Activated naive CD4-positive, alpha-beta T cell treated with Interleukin-2 at 50 U/mL for 16 hours (primary cell): Measurements from ENCODE around the gene IFIT1B.
"Not testable (repeated sequence)": the region's sequence is repeated elsewhere in the genome, so short reads cannot be mapped to it uniquely, and the experiment has no call there.

ENCODE experiments used
- DNase-seq: peaks from one replicate; pipeline ENCODE4 v3.0.0-alpha.2; 2020

Gene IFIT1B

DNA sequence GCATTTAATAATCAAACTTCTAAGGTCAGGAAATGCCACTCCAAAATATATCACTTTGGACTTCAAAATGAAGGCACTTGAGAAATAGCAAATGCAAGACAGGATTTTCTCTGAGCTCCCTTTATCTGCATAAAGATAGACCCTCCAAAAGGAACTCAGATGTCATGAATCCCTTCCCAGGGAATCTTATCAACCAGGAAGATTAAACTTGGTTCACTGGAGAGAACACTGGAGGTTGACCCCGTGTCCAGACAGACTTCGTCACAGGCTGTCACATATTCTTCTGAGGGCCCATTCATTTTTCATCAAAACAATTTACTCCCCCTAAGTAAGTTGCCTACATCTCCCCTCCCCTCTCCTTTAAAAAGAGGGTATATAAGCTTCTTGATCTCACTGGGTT is 28.9 kb upstream of the IFIT1B start:
- no peak for DNase-seq

DNA sequence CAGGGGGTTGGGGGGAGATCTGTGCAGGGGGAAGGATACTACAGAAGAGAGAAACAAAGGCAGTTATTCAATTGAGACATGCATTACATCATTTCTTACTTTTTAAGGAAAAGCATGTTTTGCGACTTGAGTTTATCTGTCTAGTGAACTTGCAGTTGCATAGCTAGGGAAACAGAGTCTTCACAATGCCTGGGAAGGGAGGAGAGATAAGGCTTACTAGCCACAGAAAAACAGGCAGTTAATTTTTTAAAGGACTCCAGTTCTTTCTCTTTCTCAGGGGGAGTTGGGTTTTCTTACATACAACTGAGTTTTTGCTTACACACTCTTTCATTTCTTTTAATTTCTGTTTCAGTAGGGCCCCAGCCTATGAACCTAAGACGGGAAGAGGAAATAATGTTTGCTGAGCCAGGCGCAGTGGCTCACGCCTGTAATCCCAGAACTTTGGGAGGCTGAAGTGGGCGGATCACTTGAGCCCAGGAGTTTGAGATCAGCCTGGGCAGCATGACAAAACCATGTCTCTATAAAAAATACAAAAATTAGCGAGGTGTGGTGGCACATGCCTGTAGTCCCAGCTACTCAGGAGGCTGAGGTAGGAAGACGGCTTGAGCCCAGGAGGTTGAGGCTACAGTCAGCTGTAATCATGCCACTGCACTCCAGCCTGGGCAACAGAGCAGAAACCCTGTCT is 27.1 kb upstream of the IFIT1B start:
- DNase-seq = not testable (repeated sequence)

DNA sequence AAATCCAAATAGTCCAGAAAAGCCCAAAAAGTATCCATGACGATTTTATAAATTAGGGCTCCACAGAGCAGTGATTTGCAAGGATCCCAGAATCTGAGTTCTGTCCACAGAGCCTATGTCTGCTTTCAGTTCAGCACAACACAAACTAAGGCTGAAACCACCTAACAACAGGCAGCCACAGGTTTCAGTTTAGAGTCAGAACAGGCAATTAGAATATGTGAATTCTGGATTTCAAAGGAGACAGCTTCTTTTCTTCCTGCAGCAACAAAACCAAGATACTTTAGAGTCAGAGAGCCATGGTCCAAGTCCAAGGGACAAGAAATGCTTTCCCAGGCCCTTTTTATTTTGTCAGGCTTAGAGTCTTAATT is 26.5 kb upstream of the IFIT1B start:
- no peak for DNase-seq

DNA sequence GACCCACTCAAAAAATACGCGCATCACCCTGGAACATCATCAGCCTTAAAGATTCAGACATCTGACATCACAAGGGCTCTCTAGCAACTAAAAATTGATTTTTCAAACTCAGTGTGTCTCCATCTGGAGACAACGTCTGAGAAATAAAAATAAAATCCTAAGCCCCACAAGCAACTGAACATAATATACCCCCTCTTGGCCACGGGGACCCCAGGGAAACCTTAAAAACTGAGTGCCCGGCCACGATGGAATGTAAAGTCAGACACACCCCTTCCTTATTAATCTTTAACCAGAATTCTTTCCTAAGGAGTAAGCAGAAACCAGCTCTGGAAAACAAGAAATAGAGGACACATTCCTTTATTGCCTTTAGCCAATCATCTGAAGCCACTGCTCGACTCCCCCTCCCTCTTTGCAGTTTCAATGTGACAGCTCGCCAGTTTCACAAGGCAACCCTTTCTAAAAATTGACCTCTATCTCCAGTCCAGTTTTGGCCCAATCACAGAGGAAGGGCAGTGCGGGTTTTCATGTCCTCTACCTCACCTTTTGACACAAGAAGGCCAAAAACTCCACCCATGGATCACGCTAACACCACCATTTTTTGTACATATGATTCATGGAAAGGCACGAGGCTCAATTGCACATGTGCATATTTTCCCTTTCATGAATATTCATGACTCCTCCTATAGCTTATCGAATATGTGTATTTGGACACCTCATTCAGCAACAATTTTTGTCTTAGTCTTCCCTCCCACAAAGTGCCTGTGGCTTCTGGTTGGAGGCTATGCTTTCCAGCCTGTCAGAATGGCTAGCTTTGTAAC is 25.9 kb upstream of the IFIT1B start:
- no peak for DNase-seq

DNA sequence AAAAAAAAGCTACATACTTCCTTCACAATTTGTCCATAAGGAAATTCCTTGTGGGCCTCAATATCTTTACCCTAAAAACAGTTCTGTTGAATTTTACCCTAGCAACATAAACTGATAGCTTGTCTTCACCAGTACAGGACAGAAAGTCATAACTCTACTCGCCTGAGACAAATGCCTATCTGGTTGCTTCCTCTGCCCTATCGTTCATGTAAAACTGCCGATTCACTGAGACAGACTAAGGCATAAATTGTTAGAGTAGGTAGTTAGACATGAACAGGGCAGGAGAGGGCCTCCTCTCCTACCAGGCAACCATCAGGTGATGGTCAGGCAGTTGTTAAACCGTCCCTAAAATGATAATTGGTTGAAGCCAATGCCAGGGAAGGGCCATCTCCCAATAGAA is 25.1 kb upstream of the IFIT1B start:
- DNase-seq = no peak

DNA sequence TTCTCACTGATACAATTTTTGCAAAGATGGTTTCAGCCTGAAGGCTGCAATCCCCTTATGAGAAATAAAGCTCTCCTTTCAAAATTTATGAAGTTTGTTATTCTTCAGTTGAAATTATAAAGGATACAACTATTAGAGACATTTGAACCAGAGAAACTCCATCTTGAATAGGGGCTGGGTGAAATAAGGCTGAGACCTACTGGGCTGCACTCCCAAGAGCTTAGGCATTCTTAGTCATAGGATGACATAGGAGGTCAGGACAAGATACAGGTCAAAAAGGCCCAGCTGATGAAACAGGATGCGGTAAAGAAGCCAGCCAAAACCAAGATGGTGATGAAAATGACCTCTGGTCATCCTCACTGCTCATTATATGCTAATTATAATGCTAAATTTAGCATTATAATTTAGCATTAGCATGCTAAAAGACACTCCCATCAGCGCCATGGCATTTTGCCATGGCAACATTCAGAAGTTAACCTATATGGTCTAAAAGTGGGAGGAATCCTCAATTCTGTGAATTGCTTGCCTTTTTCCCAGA is 22.4 kb upstream of the IFIT1B start:
- DNase-seq = no peak

DNA sequence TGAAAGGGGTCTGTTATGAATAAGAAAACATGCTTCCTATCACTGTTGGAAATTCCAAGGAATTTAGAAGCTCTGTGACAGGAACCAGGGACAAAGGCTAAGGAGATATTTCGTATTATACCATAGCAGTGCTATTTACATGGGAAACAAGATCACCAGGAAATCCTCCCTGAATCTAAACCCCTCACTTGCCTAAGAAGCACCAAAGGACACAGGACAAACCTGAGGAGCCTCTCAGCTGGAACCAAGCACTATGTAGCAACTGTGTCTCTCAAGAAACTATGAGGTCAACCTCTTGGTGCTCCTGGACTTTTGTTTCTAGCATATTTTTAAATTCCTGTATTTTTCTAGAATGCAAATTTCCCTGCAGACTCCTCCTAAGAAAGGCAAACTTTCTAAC is 20.8 kb upstream of the IFIT1B start:
- DNase-seq = no peak

DNA sequence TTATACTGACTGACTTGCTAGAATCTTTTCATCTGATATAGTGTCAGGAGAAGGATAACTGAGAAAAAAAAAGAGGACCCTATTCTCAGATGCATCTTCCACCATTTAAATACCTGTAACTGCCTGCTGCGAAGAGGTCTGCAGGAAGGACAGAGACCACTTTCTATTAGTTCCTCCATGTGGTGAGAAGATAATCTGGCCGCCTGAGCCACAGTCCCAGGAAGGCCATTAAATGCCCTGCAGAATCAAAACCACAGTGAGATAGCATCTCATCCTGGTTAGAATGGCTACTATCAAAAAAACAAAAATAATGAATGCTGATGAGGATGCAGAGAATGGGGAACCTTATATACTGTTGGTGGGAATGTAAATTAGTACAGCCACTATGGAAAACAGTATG is 19.9 kb upstream of the IFIT1B start:
- no peak for DNase-seq

DNA sequence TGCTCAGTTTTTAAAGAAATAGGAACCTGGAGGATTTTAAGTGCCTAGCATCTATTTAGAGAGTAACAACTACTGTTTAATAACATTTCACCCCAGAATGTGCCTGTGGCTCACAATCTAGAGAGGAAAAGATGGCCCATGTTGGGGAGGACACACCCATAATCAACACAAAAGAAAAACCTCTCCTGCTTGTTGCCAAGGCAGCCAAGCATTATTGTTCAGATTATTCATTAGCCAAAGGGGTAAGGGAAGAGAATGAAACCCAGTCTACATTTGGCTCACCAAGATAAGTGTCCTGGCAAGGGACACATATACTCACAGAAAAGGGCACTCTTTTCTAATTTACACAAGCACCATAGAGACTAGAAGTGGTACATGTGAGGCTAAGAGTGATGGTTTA is 17.7 kb upstream of the IFIT1B start:
- no peak for DNase-seq

DNA sequence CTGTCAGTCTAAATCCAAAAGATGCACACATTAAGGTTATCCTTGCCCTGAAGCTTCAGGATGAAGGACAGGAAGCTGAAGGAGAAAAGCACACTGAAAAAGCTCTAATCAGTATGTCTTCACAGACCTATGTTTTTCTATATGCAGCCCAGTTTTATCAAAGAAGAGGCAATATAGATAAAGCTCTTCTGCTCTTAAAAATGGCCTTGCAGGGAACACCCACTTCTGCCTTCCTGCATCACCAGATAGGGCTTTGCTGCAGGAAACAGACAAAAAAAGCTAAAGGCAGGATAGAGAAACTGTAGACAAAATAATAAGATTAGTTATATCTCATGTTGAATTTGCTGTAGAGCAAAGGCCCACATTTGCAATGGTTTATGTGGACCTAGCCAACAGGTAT is 14.9 kb upstream of the IFIT1B start:
- no peak for DNase-seq

DNA sequence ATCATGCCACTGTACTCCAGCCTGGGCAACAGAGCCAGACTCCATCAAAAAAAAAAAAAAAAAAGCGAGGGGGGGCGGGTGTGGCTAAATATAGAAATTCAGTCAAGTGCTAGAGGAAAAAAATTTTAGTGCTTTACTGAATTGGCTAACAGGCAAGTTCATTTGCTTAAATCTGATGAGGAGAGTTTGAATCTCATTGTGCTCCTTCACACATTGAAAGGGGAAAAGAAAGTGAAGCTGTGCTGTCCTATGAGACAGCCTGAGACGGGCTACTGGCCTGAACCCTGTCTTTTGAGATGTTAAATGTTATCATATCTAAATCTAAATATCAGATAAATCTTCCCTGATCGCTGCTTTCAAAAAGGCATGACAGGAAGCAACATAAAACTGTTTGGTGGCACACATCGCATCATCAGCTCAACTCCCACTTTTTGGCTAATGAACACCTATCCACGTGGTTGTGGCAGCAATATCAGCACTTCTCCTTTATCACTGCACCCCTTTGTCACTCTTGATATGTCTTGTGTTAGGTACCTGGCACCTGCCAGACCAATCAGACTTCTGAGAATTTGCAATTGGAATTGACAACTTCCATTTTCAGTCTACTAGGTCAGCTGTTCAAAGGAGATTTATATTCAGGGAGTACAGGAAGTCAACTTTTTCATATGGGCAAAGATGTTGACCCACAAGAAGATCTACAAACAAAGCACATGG is 14.0 kb upstream of the IFIT1B start:
- DNase-seq = no peak

DNA sequence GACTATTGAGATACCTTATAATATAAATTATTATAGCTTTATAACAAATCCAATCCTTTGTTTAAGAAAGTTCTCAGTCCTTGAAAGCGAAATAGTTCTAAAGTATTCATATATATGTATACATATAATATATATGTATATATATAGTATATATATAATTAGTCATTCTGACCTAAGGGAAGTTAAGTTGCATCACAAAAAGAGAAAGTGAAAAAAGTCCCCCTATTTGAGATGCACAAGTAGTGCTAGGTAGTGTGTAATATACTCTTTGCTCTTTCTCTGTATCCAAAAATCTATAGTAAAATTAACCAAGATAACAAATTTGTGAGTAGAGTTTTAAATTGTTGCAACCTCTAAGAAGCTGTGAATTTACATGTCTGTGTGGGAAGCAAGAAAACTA is 13.3 kb upstream of the IFIT1B start:
- no peak for DNase-seq

DNA sequence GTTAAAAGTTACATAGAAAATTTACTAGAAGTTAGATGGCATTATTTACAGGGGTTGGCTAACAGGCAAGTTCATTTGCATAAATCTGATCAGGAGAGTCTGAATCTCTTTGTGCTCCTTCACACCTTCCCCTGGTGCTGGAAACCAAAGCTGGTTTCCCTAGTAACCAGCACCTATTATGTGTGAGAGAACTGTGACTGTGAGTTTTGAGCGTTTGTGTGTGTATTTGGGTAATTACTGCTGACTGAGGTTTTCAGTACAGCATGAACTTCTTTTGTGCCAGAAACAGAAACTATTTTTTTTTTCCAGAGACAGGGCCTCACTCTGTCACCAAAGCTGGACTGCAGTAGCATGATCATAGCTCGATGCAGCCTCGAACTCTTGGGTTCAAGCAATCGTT is 10.3 kb upstream of the IFIT1B start:
- DNase-seq = no peak

DNA sequence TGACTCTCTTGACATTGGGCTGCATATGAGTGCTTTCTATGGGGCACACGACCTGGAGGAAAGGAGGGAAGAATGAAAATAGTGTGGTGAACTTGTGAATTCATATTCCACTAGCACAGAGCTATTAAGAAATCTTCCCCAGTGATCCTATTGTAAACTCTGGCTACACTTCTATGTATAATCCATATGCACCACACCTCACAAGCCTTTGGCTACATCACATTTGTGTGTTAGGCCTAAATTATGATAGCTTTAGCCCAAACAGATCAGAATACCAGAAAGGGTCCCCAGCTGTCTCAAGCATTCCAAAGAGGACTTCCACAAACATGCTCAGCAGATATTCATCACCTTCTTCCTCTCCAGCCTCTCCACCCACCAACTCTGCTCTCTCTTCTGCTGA is 9.7 kb upstream of the IFIT1B start:
- no peak for DNase-seq

DNA sequence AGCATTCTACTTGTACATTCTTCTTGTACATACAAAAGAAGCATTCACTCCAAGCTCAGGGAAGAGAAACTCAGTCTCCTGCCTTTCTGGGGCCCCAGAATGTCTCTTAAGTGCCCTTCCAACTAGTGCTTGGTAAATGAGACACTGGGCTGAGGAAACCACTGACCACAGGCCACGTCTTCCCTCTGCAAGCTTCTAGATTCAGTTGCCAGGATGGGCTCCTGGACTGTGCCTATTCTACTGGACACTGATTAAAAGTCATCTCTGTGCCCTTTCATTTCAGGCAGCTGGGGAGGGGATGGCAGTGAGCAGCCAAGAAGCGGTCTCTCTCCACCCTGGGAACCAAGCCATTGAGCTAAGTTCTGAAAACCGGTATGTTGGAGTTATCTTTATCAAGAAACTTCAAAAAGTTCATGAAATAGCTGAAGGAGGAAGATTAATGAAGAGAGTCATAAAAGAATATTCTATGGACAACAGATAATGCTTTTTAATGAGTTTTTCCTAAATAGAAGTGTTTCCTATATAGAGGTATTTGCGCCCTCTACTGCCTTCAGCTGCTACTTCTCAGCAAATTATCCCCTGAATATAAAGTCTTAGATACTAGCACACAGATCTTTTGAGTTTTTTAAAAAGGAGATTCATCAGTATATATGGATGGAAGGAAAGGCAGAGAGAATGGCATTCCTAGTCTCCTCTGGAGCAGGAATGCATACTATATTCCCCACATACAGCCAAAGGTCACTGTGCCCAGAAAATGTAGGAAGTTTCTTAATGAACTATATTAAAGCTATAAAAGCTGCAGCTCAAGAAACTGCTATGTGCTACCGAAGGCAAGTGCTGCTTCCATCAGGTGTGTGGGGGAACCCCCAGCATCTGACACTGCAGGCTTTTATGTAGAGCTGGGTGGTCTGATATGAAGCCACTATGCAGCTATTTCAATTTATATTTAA is 8.4 kb upstream of the IFIT1B start:
- DNase-seq = no peak

DNA sequence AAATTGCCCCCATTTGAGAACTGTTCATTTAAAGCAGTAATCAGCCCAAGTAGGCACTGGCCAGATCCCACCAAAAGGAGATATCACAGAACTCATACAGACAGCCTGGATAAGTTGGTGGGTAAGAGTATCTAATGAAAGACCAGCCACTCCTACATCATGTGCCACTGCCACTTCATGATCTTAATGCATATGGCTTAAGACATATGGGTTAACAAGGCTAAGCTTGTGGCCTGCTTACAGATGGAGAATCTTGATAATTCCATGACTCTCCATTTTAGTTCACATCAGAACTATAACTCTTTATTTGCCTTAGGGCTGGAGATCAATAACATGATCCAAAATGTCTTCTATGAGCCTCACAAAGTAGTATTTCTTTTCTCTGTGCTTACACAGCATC is 6.8 kb upstream of the IFIT1B start:
- DNase-seq = no peak

DNA sequence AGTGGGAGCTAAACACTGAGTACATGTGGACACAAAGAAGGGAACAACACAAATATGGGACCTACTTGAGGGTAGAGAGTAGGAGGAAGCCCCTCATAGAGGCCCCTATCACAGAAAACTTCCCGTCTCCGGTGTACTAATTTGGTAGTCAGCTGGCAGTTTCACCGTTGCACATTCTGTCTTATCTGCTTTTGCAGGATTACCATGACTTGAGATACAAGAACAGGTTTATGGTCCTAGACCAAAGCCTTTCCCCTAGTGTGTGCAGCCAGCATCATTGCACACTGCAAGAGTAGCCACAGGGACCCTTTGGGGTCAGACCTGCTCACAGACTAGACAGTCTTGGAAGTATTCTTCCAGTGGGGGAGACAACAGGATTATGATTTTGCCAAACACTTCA is 5.9 kb upstream of the IFIT1B start:
- DNase-seq = no peak

DNA sequence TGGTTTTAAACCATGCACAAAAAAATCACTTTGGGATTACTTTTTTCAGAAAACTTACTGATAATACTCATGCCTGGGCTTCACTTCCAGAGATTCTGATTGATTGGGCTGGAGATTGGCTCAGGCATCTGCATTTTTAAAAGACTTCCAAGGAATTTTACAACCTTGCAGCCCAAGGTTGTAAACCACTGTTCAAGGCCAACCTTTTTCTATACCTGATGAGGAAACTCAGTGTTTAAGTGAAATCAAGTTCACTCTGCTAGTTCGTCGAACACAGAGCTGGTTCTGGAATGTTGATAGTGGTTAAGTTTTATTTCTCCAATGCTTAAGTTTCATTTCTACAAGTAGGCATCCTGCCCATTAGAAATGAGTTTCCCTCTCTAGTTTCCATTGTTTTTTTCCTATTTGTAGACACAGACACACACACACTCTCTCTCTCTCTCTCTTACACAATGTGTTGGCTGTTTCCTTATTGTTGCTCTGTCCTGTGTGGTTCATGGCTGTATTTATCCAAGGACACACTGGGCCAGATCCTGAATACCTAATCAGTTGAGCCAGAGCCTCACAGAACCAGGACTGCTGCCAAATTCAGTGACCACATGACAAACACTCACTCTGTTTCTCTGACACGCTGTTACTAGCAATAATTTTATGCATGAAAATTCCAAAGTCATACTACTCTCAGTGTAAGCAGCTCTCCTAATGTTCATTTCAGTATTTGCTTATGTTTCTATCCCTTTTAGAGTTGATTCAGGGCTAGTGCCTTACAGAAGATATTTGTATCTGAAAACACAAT is 3.7 kb upstream of the IFIT1B start:
- DNase-seq = no peak

DNA sequence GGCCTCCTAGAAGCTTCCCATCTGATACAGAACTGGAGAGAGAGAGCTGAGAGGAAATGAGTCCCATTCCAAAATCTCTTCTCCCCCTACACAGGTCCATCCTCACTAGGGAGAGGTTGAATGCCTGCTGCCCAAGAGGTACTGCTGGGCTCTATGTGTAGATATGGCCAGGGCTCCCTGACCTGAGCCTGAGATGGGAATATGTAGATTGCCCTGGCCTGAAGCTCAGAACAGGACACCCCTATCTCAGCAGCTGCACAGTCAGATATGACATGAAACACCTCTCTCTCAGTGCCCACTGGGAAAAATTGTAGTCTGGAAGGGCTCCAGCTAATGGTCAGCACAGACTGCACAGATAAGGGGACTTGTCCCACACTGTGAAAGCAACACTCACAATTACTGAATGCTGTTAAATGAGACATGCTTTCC is 3.1 kb upstream of the IFIT1B start:
- no peak for DNase-seq

DNA sequence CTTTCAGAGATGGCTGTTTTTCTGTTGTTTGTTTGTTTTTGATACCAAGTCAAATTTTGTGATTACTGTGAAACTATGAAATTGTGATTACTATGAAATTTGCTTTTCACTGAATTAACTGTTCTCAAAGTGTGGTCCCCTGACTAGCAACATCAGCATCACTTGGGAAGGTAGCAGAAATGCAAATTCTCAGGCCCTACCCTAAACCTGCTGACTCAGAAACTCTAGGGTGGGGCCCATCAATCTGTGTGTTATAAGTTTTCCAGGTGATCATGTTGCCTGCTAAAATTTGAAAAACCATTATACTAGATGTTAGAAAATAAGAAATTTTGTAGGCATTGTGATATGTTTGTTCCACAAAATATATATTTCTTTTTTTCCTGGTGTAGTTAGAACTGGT is 1.2 kb downstream of the IFIT1B start:
- DNase-seq = no peak

DNA sequence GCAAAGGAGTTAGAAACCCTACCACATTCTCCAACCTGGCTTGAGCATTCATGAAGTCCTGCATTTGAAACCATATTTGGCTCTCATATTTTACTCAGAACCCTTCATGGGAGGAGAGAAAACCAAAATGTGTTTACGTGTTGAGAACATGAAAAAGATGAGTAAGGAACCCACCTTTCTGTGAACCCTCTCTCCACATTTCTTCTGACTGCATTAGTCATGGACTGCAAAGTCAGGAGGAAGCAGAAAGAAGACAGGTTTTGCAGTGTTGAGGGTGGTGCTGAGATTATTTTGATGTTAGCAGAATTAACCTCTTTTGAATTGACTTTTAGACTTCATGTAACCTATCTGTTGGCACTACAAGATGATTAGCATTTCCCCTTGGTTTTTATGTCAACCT is 4.9 kb downstream of the IFIT1B start:
- DNase-seq = no peak
